Fibroblast of skin of left quadriceps (primary cell): Measurements from ENCODE around the gene PHKG2.
A peak's percentile ranks its signal among the peaks of the same experiment; 100 is the strongest.

ENCODE experiments used
- DNase-seq, 2 experiments: peaks; one replicate each; pipeline ENCODE4 v3.0.0-alpha.2; 2013; ENCODE audit warnings: low read depth in 2 of 2

PHKG2 gene

DNA sequence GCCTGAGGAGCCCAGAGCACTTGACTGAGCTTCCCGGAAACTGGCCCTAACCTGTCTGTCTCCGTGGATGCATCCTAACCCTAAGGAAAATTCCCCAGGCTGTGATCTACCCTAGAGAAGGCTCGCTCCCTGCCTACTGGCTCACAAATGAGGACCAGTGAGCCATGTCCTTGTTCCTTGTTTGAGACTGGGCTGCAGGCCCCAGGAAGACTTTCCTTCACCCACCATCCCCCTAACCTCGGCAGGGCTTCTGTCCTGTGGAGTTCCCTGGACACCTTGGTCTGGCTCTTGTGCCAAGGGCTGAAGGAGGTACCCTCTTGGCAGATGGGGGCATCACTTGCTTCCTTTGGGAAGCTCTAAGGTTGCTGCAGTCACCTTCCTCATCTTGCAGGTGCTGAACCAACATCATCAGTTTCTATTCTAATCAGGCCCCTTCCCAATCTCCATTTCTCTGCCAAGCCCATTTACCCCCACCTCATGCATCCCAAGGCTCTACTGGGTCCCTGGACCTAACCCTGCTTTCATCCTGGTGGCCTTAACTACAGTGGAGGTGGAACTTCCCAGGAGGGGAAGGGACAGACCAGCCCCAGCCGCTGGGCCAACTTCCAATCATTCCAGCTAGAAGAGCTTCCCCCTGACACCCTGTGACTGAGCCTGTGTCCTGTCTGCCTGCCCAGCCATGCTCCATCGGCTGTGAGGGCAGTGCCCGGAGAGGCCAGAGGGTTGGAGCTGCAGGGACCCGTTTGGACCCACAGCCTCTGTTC is 26.3 kb downstream of the PHKG2 start:
- no peak for DNase-seq

- no peak for DNase-seq
Observed at GRCh38 chr16:30775131-30775391, 26.8 kb downstream of the PHKG2 start.

GRCh38 chr16:30775392-30776188 is 27.4 kb downstream of the PHKG2 start:
- peak; percentile 52 to 56 for DNase-seq

DNA sequence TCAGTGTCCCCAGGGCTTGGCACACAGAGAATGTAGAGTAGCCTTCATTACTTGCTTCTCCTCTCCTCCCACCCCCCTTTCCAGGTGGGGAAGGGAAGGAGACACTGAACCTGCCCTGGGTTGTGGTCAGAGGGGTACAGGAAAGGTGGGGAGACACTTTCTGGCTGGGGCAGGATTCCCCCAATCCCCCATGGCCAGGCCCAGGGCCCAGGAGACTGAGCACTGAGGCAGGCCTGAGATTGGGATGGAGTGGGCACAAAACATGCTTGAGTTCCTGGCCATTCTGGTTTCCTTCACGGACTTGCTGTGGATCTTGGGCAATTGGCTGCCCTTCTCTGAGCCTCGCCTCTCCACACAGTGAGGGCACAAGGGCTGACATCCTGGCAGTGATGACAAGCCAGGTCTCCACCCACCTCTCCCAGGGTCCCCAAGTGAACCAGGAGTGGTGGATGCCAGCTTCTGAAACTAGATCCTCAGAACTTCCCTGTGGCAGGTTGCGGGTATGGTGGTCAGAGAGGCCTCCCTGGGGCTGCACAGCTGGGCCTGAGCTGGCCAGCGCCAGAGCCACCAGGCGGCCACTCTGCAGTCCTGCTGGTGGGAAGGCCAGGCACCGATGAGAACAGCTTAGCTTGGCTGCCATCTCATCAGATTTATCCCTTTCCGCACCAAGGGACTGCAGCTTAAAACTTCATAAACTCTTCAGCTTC is 29.5 kb downstream of the PHKG2 start:
- DNase-seq = no peak

DNA sequence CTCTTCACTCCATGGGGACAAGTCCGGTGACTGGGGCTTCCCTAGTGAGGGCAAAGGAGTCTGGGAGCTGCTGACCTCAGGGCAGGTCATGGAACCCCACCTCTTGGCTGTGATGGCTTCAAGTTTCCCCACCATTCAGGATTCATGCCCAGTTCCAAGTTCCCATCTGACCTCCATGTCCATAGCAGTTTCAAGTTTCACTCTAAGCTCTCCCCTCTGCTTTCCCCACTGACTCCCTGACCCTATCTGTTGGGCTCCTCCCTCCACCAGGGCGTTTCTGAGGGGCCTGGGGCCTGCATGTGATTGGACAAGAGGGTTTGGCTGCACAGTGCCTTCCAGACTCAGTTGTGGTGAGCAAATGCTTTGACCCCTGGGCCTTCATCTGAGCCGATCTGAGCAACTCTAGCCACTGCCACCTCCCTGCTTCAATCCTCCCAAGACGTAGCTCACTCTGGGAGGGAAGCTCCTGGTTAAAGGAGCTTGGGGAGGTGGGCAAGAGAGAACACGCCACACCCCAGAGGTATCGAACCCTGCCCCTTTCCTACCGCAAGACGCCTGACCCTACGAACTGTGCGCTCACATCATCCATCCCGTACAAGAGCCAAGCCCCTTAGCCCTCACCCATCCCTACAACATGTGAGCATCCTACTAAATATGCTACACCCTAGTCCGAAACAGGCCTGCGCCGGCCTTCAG is 30.5 kb downstream of the PHKG2 start:
- no peak for DNase-seq

DNA sequence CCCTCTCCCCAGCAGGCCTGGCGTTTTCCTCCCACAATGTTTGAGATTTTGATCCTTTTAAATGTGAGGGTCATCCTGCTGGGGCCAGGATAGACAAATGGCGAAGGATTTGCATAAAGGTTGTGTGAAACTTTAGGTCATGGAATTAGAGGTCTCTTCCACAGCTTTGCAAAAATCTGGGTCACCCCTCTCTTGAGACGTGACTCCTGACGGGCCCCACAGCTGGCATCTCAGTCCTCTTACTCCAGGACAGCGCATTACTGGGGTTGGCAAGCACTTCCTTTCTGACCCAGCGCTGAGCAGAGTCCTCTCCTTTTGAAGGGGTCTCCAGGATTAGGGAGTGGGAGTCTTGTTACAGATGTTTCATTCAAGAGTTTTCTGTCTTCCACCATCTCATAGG is 31.4 kb downstream of the PHKG2 start:
- DNase-seq = no peak

DNA sequence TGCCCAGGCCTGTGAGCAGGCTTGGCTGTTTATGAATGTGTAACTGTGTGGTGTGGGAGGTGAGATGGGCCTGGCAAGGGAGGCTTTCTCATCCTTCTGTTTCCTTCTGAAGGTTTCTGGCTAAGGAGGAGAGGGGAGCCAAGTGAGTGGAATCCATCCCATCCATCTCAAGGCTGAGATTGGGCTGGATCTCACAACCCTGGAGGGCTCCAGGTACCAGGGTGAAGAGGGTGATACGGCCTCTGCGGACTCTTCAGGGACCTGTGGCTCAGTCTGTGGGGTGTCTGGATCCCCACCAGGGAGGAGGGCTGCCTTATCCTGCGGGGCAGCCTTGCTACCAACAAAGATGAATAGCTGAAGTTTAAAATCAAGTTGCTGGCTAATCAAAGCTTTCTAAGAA is 31.8 kb downstream of the PHKG2 start:
- DNase-seq = no peak

DNA sequence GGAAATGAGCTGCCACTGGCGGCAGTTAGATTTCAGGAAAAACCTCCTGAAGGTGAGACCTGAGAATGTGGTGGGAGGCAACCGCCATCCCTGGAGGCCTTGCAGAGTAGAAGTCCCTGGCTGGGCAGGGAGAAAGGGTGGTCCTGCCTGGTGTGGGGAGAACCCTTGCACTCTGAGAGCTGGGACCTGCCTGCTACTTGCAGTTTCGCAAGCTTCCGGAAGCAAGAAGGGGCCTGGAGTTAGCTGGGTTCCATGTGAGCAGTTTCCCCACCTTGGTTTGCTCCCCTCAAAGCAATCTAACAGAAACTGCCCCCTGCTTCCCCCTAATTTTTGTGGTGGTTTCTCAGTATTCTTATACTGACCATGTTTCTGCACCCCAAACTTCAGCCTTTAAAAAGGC is 32.3 kb downstream of the PHKG2 start:
- DNase-seq = no peak

DNA sequence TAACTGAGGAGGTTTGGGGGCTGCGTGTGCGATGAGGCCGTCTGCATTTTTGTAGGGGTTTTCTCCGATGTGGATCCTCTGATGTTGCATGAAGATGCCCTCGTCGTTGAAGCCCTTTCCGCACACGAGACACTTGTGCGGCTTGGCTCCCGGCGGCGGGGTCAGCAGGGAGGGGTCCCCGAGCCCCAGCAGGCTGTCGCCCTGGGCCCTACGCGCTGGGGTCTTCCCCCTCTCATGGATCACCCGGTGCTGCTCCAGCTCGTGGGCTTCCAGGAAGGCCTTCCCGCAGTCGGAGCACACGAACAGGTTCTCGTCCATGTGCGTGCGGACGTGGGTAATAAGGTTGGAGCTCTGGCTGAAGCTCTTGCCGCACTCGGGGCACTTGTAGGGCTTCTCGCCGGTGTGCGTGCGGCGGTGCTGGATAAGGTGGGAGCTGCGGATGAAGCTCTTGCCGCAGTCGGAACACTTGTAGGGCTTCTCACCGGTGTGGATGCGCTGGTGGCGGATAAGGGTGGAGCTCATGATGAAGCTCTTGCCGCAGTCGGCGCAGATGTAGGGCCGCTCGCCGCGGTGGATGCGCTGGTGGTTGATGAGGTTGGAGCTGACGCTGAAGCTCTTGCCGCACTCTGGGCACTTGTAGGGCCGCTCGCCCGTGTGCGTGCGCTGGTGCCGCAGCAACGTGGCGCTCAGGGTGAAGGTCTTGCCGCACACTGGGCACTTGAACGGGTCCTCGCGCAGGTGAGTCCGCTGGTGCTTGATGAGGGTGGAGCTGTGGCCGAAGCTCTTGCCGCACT is 34.5 kb downstream of the PHKG2 start:
- DNase-seq = no peak

DNA sequence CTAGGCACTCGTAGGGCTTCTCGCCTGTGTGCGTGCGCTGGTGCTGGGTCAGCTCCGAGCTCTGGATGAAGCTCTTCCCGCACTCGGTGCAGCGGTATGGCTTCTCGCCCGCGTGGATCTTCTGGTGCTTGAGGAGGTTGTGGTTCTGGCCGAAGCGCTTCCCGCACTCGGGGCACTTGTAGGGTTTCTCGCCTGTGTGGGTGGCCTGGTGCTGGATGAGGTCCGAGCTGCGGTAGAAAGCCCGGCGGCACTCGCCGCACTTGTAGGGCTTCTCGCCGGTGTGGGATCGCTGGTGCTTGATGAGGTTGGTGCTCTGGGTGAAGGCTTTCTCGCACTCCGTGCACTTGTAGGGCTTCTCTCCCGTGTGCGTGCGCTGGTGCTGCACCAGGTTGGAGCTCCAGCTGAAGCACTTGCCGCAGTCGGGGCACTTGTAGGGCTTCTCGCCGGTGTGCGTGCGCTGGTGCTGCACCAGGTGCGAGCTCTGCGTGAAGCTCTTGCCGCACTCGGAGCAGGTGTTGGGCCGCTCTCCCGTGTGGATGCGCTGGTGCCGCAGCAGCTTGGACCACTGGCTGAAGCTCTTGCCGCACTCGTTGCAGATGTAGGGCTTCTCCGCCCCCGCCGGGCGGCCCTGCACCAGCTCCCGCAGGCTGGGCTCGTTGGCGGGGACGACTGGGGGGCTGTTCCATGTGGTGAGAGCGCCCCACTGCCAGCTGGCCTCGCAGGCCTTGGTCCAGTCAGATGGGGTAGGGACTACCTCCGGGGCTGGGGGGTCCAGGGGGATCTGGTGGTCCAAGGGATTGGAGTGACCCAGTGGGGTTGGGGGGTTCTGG is 35.3 kb downstream of the PHKG2 start:
- DNase-seq = no peak

- no peak for DNase-seq
Observed at GRCh38 chr16:30784215-30784614, 36.0 kb downstream of the PHKG2 start.

- no peak for DNase-seq
Observed at GRCh38 chr16:30785126-30786106, 37.2 kb downstream of the PHKG2 start.

- no peak for DNase-seq
Observed at GRCh38 chr16:30786115-30786935, 38.1 kb downstream of the PHKG2 start.

- DNase-seq = no peak
Observed at GRCh38 chr16:30786936-30787612, 38.8 kb downstream of the PHKG2 start, which contains the start of gene ZNF629. TSS of gene ZNF629 (minus strand) at chr16:30787205. CDS start at chr16:30784482, 2,723 bp downstream.

DNA sequence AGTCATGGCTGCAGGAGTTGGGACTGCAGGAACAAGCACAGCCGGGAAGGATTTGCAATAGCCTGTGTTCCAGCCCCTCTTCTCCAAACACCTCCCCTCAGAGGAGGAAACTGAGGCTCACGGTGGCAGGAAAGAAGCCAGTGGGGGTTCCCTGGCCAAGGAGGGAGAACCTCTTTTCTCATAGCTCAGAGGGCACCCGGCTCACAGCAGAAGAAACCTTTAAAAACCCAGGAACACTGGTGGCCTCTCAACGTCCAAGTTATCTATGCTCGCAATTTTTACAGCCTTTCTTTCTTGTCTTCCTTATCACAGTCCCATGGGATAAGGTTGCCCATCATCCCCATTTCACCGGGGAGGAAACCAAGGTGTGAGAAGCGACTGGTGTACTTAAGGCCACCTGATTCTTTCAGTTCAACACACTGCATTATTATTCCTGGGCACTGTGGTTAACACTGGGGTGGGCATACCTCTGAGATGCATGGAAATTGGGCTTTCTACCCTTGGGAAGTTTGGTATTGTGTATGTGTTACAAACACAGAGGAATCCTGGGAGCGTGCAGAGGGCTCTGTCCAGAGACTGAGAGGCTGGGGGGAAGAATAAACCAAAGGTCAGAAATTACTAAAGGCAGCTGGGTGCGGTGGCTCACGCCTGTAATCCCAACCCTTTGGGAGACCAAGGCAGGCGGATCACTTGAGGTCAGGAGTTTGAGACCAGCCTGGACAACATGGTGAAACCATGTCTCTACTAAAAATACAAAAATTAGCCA is 39.6 kb downstream of the PHKG2 start:
- no peak for DNase-seq

DNA sequence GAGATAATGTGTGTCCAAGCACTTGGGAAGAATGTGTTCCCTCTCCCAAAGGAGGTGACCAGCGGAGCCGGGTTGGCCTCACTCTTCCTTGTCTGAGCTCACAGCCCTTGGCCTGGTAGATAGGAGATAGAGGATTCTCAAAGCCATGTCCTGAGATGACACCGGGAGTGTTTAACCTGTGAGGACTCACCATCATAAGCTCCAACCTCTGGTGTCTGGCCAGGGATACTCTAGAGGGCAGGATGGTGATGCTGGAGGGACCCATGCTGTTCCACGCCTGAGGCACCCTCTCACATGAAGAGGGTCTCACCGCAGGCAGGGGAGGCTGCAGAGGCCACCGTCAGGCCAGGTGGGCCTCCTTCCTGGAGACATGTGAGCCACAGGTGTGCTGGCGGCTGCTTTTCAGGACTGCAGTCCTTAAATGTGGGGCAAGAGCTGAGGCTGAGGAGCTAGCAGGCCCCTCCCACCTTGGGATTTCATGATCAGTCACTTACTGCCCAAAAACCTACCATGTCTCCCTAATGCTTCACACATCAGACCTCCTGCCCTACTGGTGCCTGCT is 45.4 kb downstream of the PHKG2 start:
- no peak for DNase-seq

- no peak for DNase-seq
Observed at GRCh38 chr16:30794634-30795033, 46.4 kb downstream of the PHKG2 start.
